CD4-positive, alpha-beta T cell treated with Interleukin-1 beta for 1 hour (primary cell): Measurements from ENCODE around the gene NPEPPS.

ENCODE experiments used
- DNase-seq, 2 donors: peaks; one replicate each; pipeline ENCODE4 v3.0.0-alpha.2; 2020 to 2022

NPEPPS gene

DNA sequence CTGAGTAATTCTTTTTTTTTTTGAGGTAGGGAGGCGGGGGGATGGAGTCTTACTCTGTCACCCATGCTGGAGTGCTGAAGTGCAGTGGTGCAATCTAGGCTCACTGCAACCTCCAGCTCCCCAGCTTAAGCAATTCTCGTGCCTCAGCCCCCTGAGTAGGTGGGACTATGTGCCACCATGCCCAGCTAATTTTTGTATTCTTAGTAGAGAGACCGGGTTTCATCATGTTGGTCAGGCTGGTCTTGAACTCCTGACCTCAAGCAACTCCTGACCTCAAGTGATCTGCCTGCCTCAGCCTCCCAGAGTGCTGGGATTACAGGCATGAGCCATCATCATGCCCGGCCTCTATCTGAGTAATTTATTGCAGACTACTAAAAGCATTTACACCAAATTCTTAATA is 138.2 kb downstream of the NPEPPS start:
- DNase-seq: no peak

- DNase-seq: no peak
Observed at GRCh38 chr17:47670064-47670463, 139.2 kb downstream of the NPEPPS start.
